GM11168 (cell line): ENCODE measurements around the gene OR1J4.

Experiments
- in situ Hi-C: fragments of 300-500 bp; cut with MboI; formaldehyde crosslinking; loops from one replicate; pipeline ENCODE4 v1.12.0; 2022; ENCODE audit warnings: low sequenced_read_pairs; ENCODE audit not compliant: unreplicated experiment

The OR1J4 gene

GRCh38 chr9:122562134-122562760 is 43.3 kb downstream of the OR1J4 start:
- in situ Hi-C loops = no loop called here

DNA sequence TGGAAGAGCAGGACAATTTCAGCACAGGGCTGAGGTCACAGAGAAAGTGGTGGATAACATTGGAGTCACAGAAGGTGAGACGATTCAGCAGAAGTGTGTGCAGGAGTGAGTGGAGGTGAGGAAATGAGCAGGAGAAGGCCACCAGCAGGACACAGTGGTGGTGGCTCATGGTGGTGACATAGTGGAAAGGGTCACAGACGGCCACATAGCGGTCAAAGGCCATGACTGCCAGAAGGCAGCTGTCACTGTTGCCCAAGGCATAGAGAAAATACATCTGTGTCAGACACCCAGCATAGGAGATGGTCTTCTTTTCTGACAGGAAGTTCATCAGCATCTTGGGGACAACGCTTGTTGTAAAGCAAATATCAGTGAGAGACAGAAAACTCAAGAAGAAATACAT is 49.0 kb downstream of the OR1J4 start:
- in situ Hi-C loops = no loop called here
